Neuronal stem cell (in vitro differentiated cells): ENCODE results near the gene UGT1A5.

ENCODE experiments used
- DNase-seq: peaks from one replicate; pipeline ENCODE4 v3.0.0-alpha.2; 2013; ENCODE audit warnings: low spot score
- H2AFZ ChIP-seq: one replicate; pipeline ENCODE4 v1.6.1; 2013; ENCODE audit warnings: mild to moderate bottlenecking, low read length, inconsistent platforms
- H2AK5ac ChIP-seq: 2 replicates; pipeline ENCODE4 v1.6.1; 2013; ENCODE audit warnings: low read depth, mild to moderate bottlenecking, inconsistent platforms, low read length, moderate library complexity, mixed read lengths
- H2BK120ac ChIP-seq: 2 replicates; pipeline ENCODE4 v1.6.1; 2013; ENCODE audit warnings: low read depth, mild to moderate bottlenecking, inconsistent platforms, low read length, moderate library complexity, mixed read lengths
- H2BK12ac ChIP-seq: one replicate; pipeline ENCODE4 v1.6.1; 2013; ENCODE audit warnings: low read length, inconsistent platforms
- H2BK15ac ChIP-seq: 2 replicates; pipeline ENCODE4 v1.6.1; 2013; ENCODE audit warnings: mild to moderate bottlenecking, low read length, inconsistent platforms, mixed read lengths
- H2BK5ac ChIP-seq: one replicate; pipeline ENCODE4 v1.6.1; 2013; ENCODE audit warnings: inconsistent platforms, mild to moderate bottlenecking, low read length, moderate library complexity
- H3K14ac ChIP-seq: one replicate; pipeline ENCODE4 v1.6.1; 2013; ENCODE audit warnings: low read length, inconsistent platforms
- H3K18ac ChIP-seq: 2 replicates; pipeline ENCODE4 v1.6.1; 2013; ENCODE audit warnings: low read length, inconsistent platforms
- H3K23ac ChIP-seq: 2 replicates; pipeline ENCODE4 v1.6.1; 2013; ENCODE audit warnings: low read depth, mild to moderate bottlenecking, mixed read lengths, low read length, inconsistent platforms; ENCODE audit not compliant: poor library complexity
- H3K27ac ChIP-seq: replicated peaks from 3 replicates; pipeline ENCODE4 v1.5.1; 2013; ENCODE audit warnings: low read length, inconsistent platforms
- H3K27me3 ChIP-seq, 3 experiments: 2 replicates each; pipeline ENCODE4 v1.6.1; 2013; ENCODE audit warnings: low read length in 3 of 3, mild to moderate bottlenecking in 2 of 3, inconsistent platforms in 1 of 3, low read depth in 1 of 3, mixed read lengths in 1 of 3, moderate library complexity in 1 of 3; ENCODE audit not compliant: control insufficient read depth in 3 of 3, insufficient read depth in 3 of 3
- H3K36me3 ChIP-seq, 2 donors: replicated peaks in 1 of 2; 2 replicates each; pipeline ENCODE4 v1.6.1; 2013; ENCODE audit warnings: low read length in 2 of 2; ENCODE audit not compliant: control insufficient read depth in 2 of 2, insufficient read depth in 2 of 2
- H3K4ac ChIP-seq: 2 replicates; pipeline ENCODE4 v1.6.1; 2013; ENCODE audit warnings: inconsistent platforms, mild to moderate bottlenecking, low read length, moderate library complexity
- H3K4me1 ChIP-seq, 2 donors: 1 replicate in 1 of 2; 2 replicates in 1 of 2; pipeline ENCODE4 v1.6.1; 2013; ENCODE audit warnings: low read length in 2 of 2, low read depth in 1 of 2; ENCODE audit not compliant: control insufficient read depth in 2 of 2, insufficient read depth in 1 of 2
- H3K4me2 ChIP-seq: one replicate; pipeline ENCODE4 v1.6.1; 2013; ENCODE audit warnings: mild to moderate bottlenecking, low read length, inconsistent platforms; ENCODE audit not compliant: insufficient read depth, poor library complexity, severe bottlenecking
- H3K4me3 ChIP-seq, 2 donors: 2 replicates each; pipeline ENCODE4 v1.5.1; 2013; ENCODE audit warnings: low read length in 2 of 2, mild to moderate bottlenecking in 2 of 2, inconsistent platforms in 1 of 2, moderate library complexity in 1 of 2
- H3K79me1 ChIP-seq: one replicate; pipeline ENCODE4 v1.6.1; 2013; ENCODE audit warnings: low read depth, mild to moderate bottlenecking, inconsistent platforms, low read length, moderate library complexity
- H3K9ac ChIP-seq: one replicate; pipeline ENCODE4 v1.6.1; 2013; ENCODE audit warnings: mild to moderate bottlenecking, low read depth, low read length, inconsistent platforms; ENCODE audit not compliant: poor library complexity
- H3K9me3 ChIP-seq, 2 donors: replicated peaks in 1 of 2; 2 replicates each; pipeline versions ENCODE3 to v1.6.1; 2013; ENCODE audit warnings: low read length in 2 of 2, mild to moderate bottlenecking in 2 of 2, inconsistent platforms in 1 of 2, low read depth in 1 of 2, mixed read lengths in 1 of 2, moderate library complexity in 1 of 2; ENCODE audit not compliant: control insufficient read depth in 2 of 2, insufficient read depth in 1 of 2
- H4K8ac ChIP-seq: one replicate; pipeline ENCODE4 v1.6.1; 2013; ENCODE audit warnings: low read depth, mild to moderate bottlenecking, inconsistent platforms, low read length, moderate library complexity
- H4K91ac ChIP-seq: one replicate; pipeline ENCODE4 v1.6.1; 2013; ENCODE audit warnings: low read length, low read depth, mild to moderate bottlenecking, inconsistent platforms; ENCODE audit not compliant: poor library complexity
- WGBS, 2 donors: extraction: QIAGEN DNeasy Blood & Tissue Kit; methylation state at CpG; one replicate each; pipeline ENCODE4 v1.1.7; 2013; ENCODE audit warnings: missing lambda C conversion rate in 2 of 2, mixed read lengths in 1 of 2; ENCODE audit not compliant: insufficient read length in 2 of 2, insufficient replicate concordance in 1 of 2; ENCODE audit errors: extremely low coverage in 2 of 2; 5-methylcytosine and 5-hydroxymethylcytosine counted together

UGT1A5 gene

GRCh38 chr2:233822101-233822771 lies 109.5 kb downstream of the UGT1A5 start:
- H4K8ac ChIP-seq = no peak overlapping the region
- H3K14ac ChIP-seq = peak overlapping the region; percentile 95
- no peaks in the 10 kb centered on the region for H3K9me3 ChIP-seq
- no peak overlapping the region for H2AFZ ChIP-seq
- peaks cover 0 to 2% of the 10 kb centered on the region in 2 donors for H3K4me1 ChIP-seq
- no peak overlapping the region for H3K27ac ChIP-seq
- peak overlapping the region; percentile 77 for H3K4ac ChIP-seq
- H3K79me1 ChIP-seq = no peaks in the 10 kb centered on the region
- H2BK5ac ChIP-seq = peak overlapping the region; percentile 44
- no peak overlapping the region for H2BK120ac ChIP-seq
- H3K36me3 ChIP-seq = no peaks in the 10 kb centered on the region
- H3K18ac ChIP-seq = peak overlapping the region; percentile 68
- no peak overlapping the region for H2BK15ac ChIP-seq
- no peak overlapping the region for H3K4me3 ChIP-seq
- WGBS, 2 donors = no CpG with 5 or more reads among the region's 21 CpGs
- peak overlapping the region; percentile 1 for H2AK5ac ChIP-seq
- peaks cover 0 to 3% (median 0%) of the 10 kb centered on the region in 3 experiments for H3K27me3 ChIP-seq
- H2BK12ac ChIP-seq = peak overlapping the region; percentile 94
- H3K4me2 ChIP-seq = no peak overlapping the region
- no peak overlapping the region for H3K9ac ChIP-seq
- H3K23ac ChIP-seq = no peak overlapping the region
- DNase-seq = no peak
- no peak overlapping the region for H4K91ac ChIP-seq
